ENCODE results near the gene ARHGAP24.
A peak's percentile ranks its signal among the peaks of the same experiment; 100 is the strongest.
"Not testable (repeated sequence)": the region's sequence is repeated elsewhere in the genome, so short reads cannot be mapped to it uniquely, and the experiment has no call there.

The ARHGAP24 gene

GRCh38 chr4:85784348-85784747 is 309.4 kb downstream of the ARHGAP24 start:
- no peak for DNase-seq

- DNase-seq, result no peak
These were observed 310.0 kb downstream of the ARHGAP24 start for GRCh38 chr4:85784947-85785346.

- no peak for DNase-seq
These were observed 312.2 kb downstream of the ARHGAP24 start for GRCh38 chr4:85787133-85787532.

GRCh38 chr4:85788604-85789003 is 313.7 kb downstream of the ARHGAP24 start:
- DNase-seq, result no peak

GRCh38 chr4:85789241-85789640 is 314.3 kb downstream of the ARHGAP24 start:
- no peak for DNase-seq

- DNase-seq, result no peak
These were observed 315.6 kb downstream of the ARHGAP24 start for GRCh38 chr4:85790582-85790981.

GRCh38 chr4:85792376-85793232 is 317.7 kb downstream of the ARHGAP24 start:
- no peak for DNase-seq

- no peak for DNase-seq
These were observed 318.3 kb downstream of the ARHGAP24 start for GRCh38 chr4:85793233-85793585.

- DNase-seq, result no peak
These were observed 323.2 kb downstream of the ARHGAP24 start for GRCh38 chr4:85798012-85798770.

GRCh38 chr4:85803856-85804255 is 328.9 kb downstream of the ARHGAP24 start:
- DNase-seq, result no peak

- no peak for DNase-seq
These were observed 330.9 kb downstream of the ARHGAP24 start for GRCh38 chr4:85805891-85806290.

GRCh38 chr4:85806334-85806733 is 331.4 kb downstream of the ARHGAP24 start:
- DNase-seq, result no peak

GRCh38 chr4:85807247-85807950 is 332.4 kb downstream of the ARHGAP24 start:
- no peak for DNase-seq

- no peak for DNase-seq
These were observed 333.2 kb downstream of the ARHGAP24 start for GRCh38 chr4:85808104-85808503.

- no peak for DNase-seq
These were observed 333.9 kb downstream of the ARHGAP24 start for GRCh38 chr4:85808864-85809263.

- DNase-seq, result no peak
These were observed 337.8 kb downstream of the ARHGAP24 start for GRCh38 chr4:85812776-85813175.

GRCh38 chr4:85815796-85816459 is 341.0 kb downstream of the ARHGAP24 start:
- peak in 1 of 2 experiments; percentile 15 for DNase-seq

GRCh38 chr4:85818700-85819099 is 343.8 kb downstream of the ARHGAP24 start:
- no peak for DNase-seq

GRCh38 chr4:85820101-85820500 is 345.2 kb downstream of the ARHGAP24 start:
- not testable (repeated sequence) for DNase-seq

GRCh38 chr4:85821688-85822455 is 346.9 kb downstream of the ARHGAP24 start:
- no peak for DNase-seq

- DNase-seq, result no peak
These were observed 348.3 kb downstream of the ARHGAP24 start for GRCh38 chr4:85823295-85823694.

Measured in activated T-cell treated with anti-CD3 and anti-CD28 coated beads, Interleukin-2, amount 50 U/mL, for 48 hours (primary cell).